Measurements from ENCODE around the gene CDC42SE1.
A peak's percentile ranks its signal among the peaks of the same experiment; 100 is the strongest.

The CDC42SE1 gene

DNA sequence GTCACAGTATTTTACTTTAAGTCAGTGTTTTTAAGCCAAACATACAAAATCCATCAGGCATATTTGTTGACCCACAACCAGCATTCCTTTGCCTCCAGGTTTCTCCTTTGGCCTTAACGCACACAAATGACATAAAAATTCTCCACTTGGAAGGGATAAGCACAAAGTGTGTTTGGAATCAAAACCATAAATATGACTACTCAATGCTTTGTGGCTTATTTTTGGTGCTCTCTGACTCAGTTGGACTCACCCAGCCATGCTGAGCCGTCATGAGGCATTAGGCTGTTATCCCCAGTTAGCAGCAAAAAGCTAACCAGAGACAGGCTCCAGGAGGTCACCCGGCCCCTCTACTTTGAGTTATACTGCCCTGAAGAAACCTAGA is 50.2 kb downstream of the CDC42SE1 start:
- TF ChIP-seq REST (IDR thresholded peaks at IDR 0.05; ENCODE audit: low read depth): no peak
- no peak for TF ChIP-seq NFIC (IDR thresholded peaks at IDR 0.05)
- TF ChIP-seq YY1 (IDR thresholded peaks at IDR 0.05; ENCODE audit: low read depth): no peak
- no peak for TF ChIP-seq TEAD4 (IDR thresholded peaks at IDR 0.05)
- no peak for TF ChIP-seq ZBTB7A (IDR thresholded peaks at IDR 0.05; ENCODE audit: low read depth)
- no peak for TF ChIP-seq CEBPB (IDR thresholded peaks at IDR 0.05)
- no peak for TF ChIP-seq RAD21 (IDR thresholded peaks at IDR 0.05; ENCODE audit: low read depth)
- TF ChIP-seq FOXM1 (IDR thresholded peaks at IDR 0.05; ENCODE audit: borderline replicate concordance, low read depth): no peak
- TF ChIP-seq EGR1 (IDR thresholded peaks at IDR 0.05): no peak

- TF ChIP-seq, protein P1, sequence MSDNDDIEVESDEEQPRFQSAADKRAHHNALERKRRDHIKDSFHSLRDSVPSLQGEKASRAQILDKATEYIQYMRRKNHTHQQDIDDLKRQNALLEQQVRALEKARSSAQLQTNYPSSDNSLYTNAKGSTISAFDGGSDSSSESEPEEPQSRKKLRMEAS (IDR thresholded peaks at IDR 0.05): peak; percentile 45
- peak; percentile 67 for TF ChIP-seq TAF1 (IDR thresholded peaks at IDR 0.05; ENCODE audit: low read depth)
- no peak for TF ChIP-seq FOXM1 (IDR thresholded peaks at IDR 0.05; ENCODE audit: borderline replicate concordance, low read depth)
- TF ChIP-seq CREB1 (IDR thresholded peaks at IDR 0.05; ENCODE audit: low read depth): peak; percentile 70
- TF ChIP-seq REST (IDR thresholded peaks at IDR 0.05; ENCODE audit: low read depth): no peak
- TF ChIP-seq YY1 (IDR thresholded peaks at IDR 0.05; ENCODE audit: low read depth): peak; percentile 34; the same call in 1 of the 2 replicates
- TF ChIP-seq, protein P2, sequence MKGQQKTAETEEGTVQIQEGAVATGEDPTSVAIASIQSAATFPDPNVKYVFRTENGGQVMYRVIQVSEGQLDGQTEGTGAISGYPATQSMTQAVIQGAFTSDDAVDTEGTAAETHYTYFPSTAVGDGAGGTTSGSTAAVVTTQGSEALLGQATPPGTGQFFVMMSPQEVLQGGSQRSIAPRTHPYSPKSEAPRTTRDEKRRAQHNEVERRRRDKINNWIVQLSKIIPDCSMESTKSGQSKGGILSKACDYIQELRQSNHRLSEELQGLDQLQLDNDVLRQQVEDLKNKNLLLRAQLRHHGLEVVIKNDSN (IDR thresholded peaks at IDR 0.05): no peak
- TF ChIP-seq EGR1 (IDR thresholded peaks at IDR 0.05): no peak
- no peak for TF ChIP-seq TEAD4 (IDR thresholded peaks at IDR 0.05)
- TF ChIP-seq TCF12 (IDR thresholded peaks at IDR 0.05; ENCODE audit: low read depth): peak; percentile 71; the same call in 1 of the 2 replicates
- TF ChIP-seq RAD21 (IDR thresholded peaks at IDR 0.05; ENCODE audit: low read depth): no peak
- TF ChIP-seq NFIC (IDR thresholded peaks at IDR 0.05): no peak
- 0 out of 2 replicates have a peak, but pooled peaks have one; percentile 37 for TF ChIP-seq ZBTB7A (IDR thresholded peaks at IDR 0.05; ENCODE audit: low read depth)
- TF ChIP-seq EP300 (IDR thresholded peaks at IDR 0.05; ENCODE audit: borderline replicate concordance): peak; percentile 34; the same call in 1 of the 2 replicates
- no peak for TF ChIP-seq CEBPB (IDR thresholded peaks at IDR 0.05)
Measured at GRCh38 chr1:151008244-151009205, 50.9 kb downstream of the CDC42SE1 start, which contains the start of gene PRUNE1. Gene PRUNE1, plus strand, starts transcription at chr1:151008449. Its CDS starts 184 bp downstream, at chr1:151008633.

GRCh38 chr1:151007853-151008243 is 51.6 kb downstream of the CDC42SE1 start:
- TF ChIP-seq TAF1 (IDR thresholded peaks at IDR 0.05; ENCODE audit: low read depth): no peak
- TF ChIP-seq TEAD4 (IDR thresholded peaks at IDR 0.05): no peak
- TF ChIP-seq ZBTB7A (IDR thresholded peaks at IDR 0.05; ENCODE audit: low read depth): no peak
- no peak for TF ChIP-seq NFIC (IDR thresholded peaks at IDR 0.05)
- no peak for TF ChIP-seq CEBPB (IDR thresholded peaks at IDR 0.05)
- TF ChIP-seq TCF12 (IDR thresholded peaks at IDR 0.05; ENCODE audit: low read depth): no peak

GRCh38 chr1:151006327-151007052 is 52.9 kb downstream of the CDC42SE1 start, which contains the start of gene MINDY1:
Gene MINDY1, minus strand, starts transcription at chr1:151006902. Its CDS starts 4,285 bp downstream, at chr1:151002617.
- TF ChIP-seq RAD21 (IDR thresholded peaks at IDR 0.05; ENCODE audit: low read depth): peak; percentile 46
- TF ChIP-seq TAF1 (IDR thresholded peaks at IDR 0.05; ENCODE audit: low read depth): no peak

- no peak for TF ChIP-seq CEBPB (IDR thresholded peaks at IDR 0.05)
- TF ChIP-seq, protein P1 (IDR thresholded peaks at IDR 0.05): no peak
Measured at GRCh38 chr1:151005729-151006319, 53.6 kb downstream of the CDC42SE1 start.

DNA sequence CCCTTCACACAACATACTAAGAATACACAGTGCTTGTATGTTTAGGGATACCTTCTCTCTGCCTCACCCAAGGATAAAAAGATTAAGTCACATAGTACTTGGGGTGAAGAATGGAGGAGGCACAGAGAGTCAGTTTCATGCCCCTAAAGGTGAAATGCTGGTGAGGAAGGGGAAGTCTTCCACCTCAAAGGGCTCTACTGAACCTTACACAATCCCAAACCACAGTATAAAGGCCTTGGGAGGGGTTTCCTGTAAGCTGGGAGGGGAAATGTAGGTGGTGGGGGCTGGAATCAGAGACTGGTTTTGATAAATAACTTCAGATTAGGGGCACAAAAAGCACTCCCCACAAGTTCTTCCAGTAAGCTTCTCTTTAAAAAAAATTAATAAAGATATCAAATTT is 56.2 kb downstream of the CDC42SE1 start:
- no peak for TF ChIP-seq RAD21 (IDR thresholded peaks at IDR 0.05; ENCODE audit: low read depth)
